Suprapubic skin (tissue), 4 donors: ENCODE data around the gene SLC36A3.

ENCODE experiments used
- CTCF ChIP-seq, 2 donors: fragments of 200-600 bp in 1 of 2; fragments of 450-650 bp in 1 of 2; sonication (generic) in 1 of 2; IDR thresholded peaks; one replicate each; pipeline ENCODE4 v1.5.1; 2016 to 2019; ENCODE audit warnings: antibody characterized with exemption in 2 of 2, mild to moderate bottlenecking in 1 of 2, moderate library complexity in 1 of 2
- EP300 ChIP-seq: sonication (generic); formaldehyde crosslinking; IDR thresholded peaks from one replicate; pipeline ENCODE4 v1.6.1; 2017; ENCODE audit warnings: antibody characterized with exemption
- POLR2A ChIP-seq, 2 donors: fragments of 450-650 bp; IDR thresholded peaks; one replicate each; pipeline ENCODE4 v1.6.1; 2017; ENCODE audit warnings: antibody characterized with exemption in 2 of 2, mild to moderate bottlenecking in 2 of 2, moderate library complexity in 2 of 2
- POLR2AphosphoS5 ChIP-seq, 3 donors: sonication (generic); formaldehyde crosslinking; IDR thresholded peaks; one replicate each; pipeline ENCODE4 v1.6.1; 2017; ENCODE audit warnings: antibody characterized with exemption in 3 of 3

- TF ChIP-seq CTCF (IDR thresholded peaks at IDR 0.05), result no peak
- no peak for TF ChIP-seq POLR2AphosphoS5 (IDR thresholded peaks at IDR 0.05)
- no peak for TF ChIP-seq POLR2A (IDR thresholded peaks at IDR 0.05)
- no peak for TF ChIP-seq EP300
Measured at GRCh38 chr5:151351671-151352070, 48.1 kb upstream of the SLC36A3 start.
